HepG2 (cell line): Measurements from ENCODE around the gene STARD13. TPM values are rescaled to one million over a fixed set of nuclear protein-coding genes. Genes with fewer than 3 reads are reported as not detected.

Source experiments
- CREBL2 ChIP-seq: sonication (generic); formaldehyde crosslinking; IDR thresholded peaks from 2 replicates; pipeline ENCODE4 v1.8.1; 2023; ENCODE audit warnings: missing genetic modification reagents, mild to moderate bottlenecking, borderline replicate concordance
- EP300 ChIP-seq, 3 experiments: sonication (generic) in 1 of 3; formaldehyde crosslinking in 1 of 3; IDR thresholded peaks; 2 replicates each; pipeline versions ENCODE4 v1.5.1 to v1.6.1; 2011 to 2020; ENCODE audit warnings: low read depth in 2 of 3, low read length in 2 of 3, borderline replicate concordance in 1 of 3, improper control_type of control experiment in 1 of 3, mild to moderate bottlenecking in 1 of 3, missing genetic modification reagents in 1 of 3, moderate library complexity in 1 of 3
- HMGA1 ChIP-seq: sonication (generic); formaldehyde crosslinking; conservative IDR thresholded peaks from 2 replicates; pipeline ENCODE4 v1.4.0; 2020; ENCODE audit warnings: missing genetic modification reagents
- HNF4A ChIP-seq: sonication (generic); formaldehyde crosslinking; IDR thresholded peaks from 2 replicates; pipeline ENCODE4 v1.4.0; 2020; ENCODE audit warnings: missing genetic modification reagents
- HNRNPUL1 ChIP-seq: fragments of 200-400 bp; formaldehyde crosslinking; IDR thresholded peaks from 2 replicates; pipeline ENCODE4 v1.6.1; 2017; ENCODE audit warnings: low read depth, mild to moderate bottlenecking, low read length, moderate library complexity
- KIAA2018 ChIP-seq: sonication (generic); formaldehyde crosslinking; IDR thresholded peaks from 2 replicates; pipeline ENCODE4 v1.5.0; 2020; ENCODE audit warnings: mild to moderate bottlenecking, missing genetic modification reagents, borderline replicate concordance
- KLF12 ChIP-seq: sonication (generic); formaldehyde crosslinking; IDR thresholded peaks from 2 replicates; pipeline ENCODE4 v1.4.0; 2020; ENCODE audit warnings: missing genetic modification reagents, borderline replicate concordance
- RARA ChIP-seq: IDR thresholded peaks from 2 replicates; pipeline ENCODE4 v1.6.1; 2016; ENCODE audit warnings: missing genetic modification reagents, missing compliant biosample characterization
- SOX6 ChIP-seq, 2 experiments: fragments of 450-650 bp in 1 of 2; sonication (generic) in 1 of 2; formaldehyde crosslinking in 1 of 2; IDR thresholded peaks; 2 replicates each; pipeline versions ENCODE4 v1.4.0 to v1.6.1; 2017 to 2020; ENCODE audit warnings: antibody characterized with exemption in 1 of 2, mild to moderate bottlenecking in 1 of 2, missing genetic modification reagents in 1 of 2
- TP53 ChIP-seq: sonication (generic); formaldehyde crosslinking; conservative IDR thresholded peaks from 2 replicates; pipeline ENCODE4 v1.4.0; 2020; ENCODE audit warnings: missing genetic modification reagents
- ZBTB25 ChIP-seq: IDR thresholded peaks from 2 replicates; pipeline ENCODE4 v1.6.1; 2018; ENCODE audit warnings: missing genetic modification reagents
- ZNF180 ChIP-seq: sonication (generic); formaldehyde crosslinking; IDR thresholded peaks from 2 replicates; pipeline ENCODE4 v1.4.0; 2020; ENCODE audit warnings: low read depth, missing genetic modification reagents, borderline replicate concordance
- ZNF251 ChIP-seq: sonication (generic); formaldehyde crosslinking; IDR thresholded peaks from 2 replicates; pipeline ENCODE4 v1.9.0; 2021; ENCODE audit warnings: mild to moderate bottlenecking, missing genetic modification reagents
- ZNF512B ChIP-seq: sonication (generic); formaldehyde crosslinking; IDR thresholded peaks from 2 replicates; pipeline ENCODE4 v1.5.1; 2020; ENCODE audit warnings: missing genetic modification reagents, mild to moderate bottlenecking, borderline replicate concordance
- ZNF766 ChIP-seq: sonication (generic); formaldehyde crosslinking; IDR thresholded peaks from 2 replicates; pipeline ENCODE4 v1.5.0; 2020; ENCODE audit warnings: missing genetic modification reagents, borderline replicate concordance
- ZSCAN29 ChIP-seq: sonication (generic); formaldehyde crosslinking; conservative IDR thresholded peaks from 2 replicates; pipeline ENCODE4 v1.4.0; 2020; ENCODE audit warnings: mild to moderate bottlenecking, missing genetic modification reagents
- polyA plus RNA-seq, 8 experiments: library from polyadenylated mRNA; depleted of rRNA in 3 of 8; stranded (reverse) in 7 of 8; unstranded in 1 of 8; fragments of >200 nt; fragmentation: Illumina TruSeq in 4 of 8; extraction: Trizol in 4 of 8; gene quantifications; 2 replicates each; pipeline versions ENCODE4 v1.2.1 to v1.2.3, GENCODE V29; 2011 to 2016; ENCODE audit warnings: low read depth in 4 of 8, missing spikeins in 1 of 8, mixed read lengths in 1 of 8; ENCODE audit not compliant: insufficient read depth in 1 of 8
- total RNA-seq, 5 experiments: library from RNA; depleted of rRNA; stranded (reverse); fragments of >200 nt; fragmentation: Illumina TruSeq; extraction: Trizol; gene quantifications; 2 replicates each; pipeline ENCODE4 v1.2.3, GENCODE V29; 2016; ENCODE audit warnings: low read depth in 1 of 5

The STARD13 gene
- total and polyA plus RNA-seq, 2 of the 13 experiments (the other 11 are each of a cell fraction or from before 2014, with no cell fraction given) = 12.8 to 14.3 TPM

GRCh38 chr13:33116321-33117010 is 169.1 kb downstream of the STARD13 start (continued):
- TF ChIP-seq HNF4A (CRISPR knock-in tag) (no peak; the same call in 1 of the 2 replicates), ZNF512B (CRISPR knock-in tag) (no peak), HMGA1 (CRISPR knock-in tag) (no peak), EP300 (IDR thresholded peaks at IDR 0.05; ENCODE audit: low read depth in 2 of 2, low read length in 2 of 2) (peak in 1 of 2 experiments; percentile 74; a peak in 2 of 4 replicates), EP300 (CRISPR knock-in tag; IDR thresholded peaks at IDR 0.05; ENCODE audit: borderline replicate concordance) (no peak), TP53 (CRISPR knock-in tag) (no peak), KLF12 (CRISPR knock-in tag) (no peak), RARA (CRISPR knock-in tag) (0 out of 2 replicates have a peak, but pooled peaks have one; percentile 24), ZSCAN29 (CRISPR knock-in tag) (no peak), HNRNPUL1 (no peak), ZBTB25 (CRISPR knock-in tag) (0 out of 2 replicates have a peak, but pooled peaks have one; percentile 32), ZNF766 (no peak), ZNF251 (CRISPR knock-in tag) (no peak), CREBL2 (CRISPR knock-in tag) (no peak), ZNF180 (CRISPR knock-in tag) (no peak), SOX6 (IDR thresholded peaks at IDR 0.05) (no peak), SOX6 (CRISPR knock-in tag; IDR thresholded peaks at IDR 0.05) (no peak), KIAA2018 (CRISPR knock-in tag) (no peak)
